Stimulated activated CD8-positive, alpha-beta memory T cell treated with anti-CD3 and anti-CD28 coated beads, Interleukin-4, amount 100 ng/mL, for 1 hour (primary cell): Measurements from ENCODE around the gene TGM5.
"Not testable (repeated sequence)": the region's sequence is repeated elsewhere in the genome, so short reads cannot be mapped to it uniquely, and the experiment has no call there.

Source experiments
- DNase-seq, 2 donors: peaks; one replicate each; pipeline ENCODE4 v3.0.0-alpha.2; 2020; ENCODE audit warnings: low read depth in 2 of 2, low spot score in 1 of 2

Gene TGM5

GRCh38 chr15:43218908-43219706 is 47.6 kb downstream of the TGM5 start:
- no peak for DNase-seq

DNA sequence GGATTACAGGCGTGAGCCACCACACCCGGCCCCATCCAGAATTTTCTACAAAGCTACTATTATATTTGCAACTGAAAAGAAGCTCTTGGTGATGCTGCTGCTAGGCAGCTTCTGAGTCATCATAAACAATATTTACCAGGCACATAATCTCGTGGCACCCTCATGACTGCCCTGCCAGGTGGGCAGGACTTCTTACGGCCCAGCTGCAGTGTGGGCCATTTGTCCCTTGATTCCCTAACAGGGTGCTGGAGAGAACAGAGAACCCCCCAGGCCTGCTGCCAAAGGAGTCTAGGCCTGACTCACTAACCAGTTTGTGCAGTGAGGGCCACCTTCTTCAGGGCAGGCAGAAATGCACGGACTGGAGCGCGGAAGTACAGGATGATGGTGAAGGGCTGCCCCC is 50.8 kb downstream of the TGM5 start:
- no peak for DNase-seq

DNA sequence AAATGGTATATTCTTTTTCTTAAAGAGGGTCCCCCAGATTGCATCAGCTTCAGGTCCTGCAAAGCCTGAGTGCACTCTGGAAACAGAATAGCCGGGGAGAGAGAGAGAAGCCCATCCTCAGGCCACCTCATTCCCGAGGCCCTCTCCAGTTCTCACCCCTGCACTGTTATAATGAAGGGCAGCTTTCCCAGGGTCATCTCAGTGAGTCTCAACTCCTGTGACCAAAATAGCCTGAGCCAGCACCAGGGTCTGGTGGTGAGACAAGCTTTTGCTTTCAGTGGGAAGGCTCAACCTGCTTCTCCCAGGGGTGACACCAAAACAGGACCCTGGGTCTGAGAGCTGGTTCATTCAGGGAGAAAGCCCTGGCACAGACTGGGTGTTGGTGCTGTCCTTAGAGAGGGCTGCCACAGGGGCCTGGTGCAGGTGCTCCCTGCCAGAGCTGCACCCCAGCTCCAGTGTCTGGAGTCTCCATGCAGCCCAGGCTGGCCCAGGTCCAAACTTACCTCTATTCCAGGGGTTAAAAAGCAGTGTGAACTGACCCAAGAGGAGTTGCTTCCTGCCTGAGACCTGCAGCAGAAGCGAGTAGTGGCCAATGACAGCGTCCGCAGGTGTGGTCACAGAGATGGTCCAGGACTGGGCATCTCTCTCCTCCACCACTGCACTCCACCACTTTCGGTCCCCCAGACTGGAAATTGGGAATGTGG is 52.0 kb downstream of the TGM5 start:
- no peak for DNase-seq

DNA sequence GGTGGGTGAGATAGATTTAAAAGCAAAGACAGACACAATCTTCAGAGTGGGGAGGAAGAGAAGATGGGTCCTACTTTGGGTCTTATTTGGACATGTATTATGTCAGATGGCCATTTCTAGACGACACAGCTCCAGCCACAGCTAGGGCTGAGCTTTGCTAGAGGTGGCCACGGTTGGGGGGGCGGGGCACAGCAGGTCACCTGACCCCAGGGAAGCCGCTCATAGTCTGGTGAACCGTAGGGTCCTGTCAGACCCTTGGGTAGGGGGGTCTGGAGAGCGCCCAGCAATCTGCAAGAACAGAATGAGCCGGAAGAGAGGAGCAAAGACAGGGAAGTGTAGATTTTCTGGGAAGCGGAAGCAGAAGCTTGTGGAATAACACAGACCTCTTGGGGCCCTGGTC is 52.6 kb downstream of the TGM5 start:
- DNase-seq, result no peak

DNA sequence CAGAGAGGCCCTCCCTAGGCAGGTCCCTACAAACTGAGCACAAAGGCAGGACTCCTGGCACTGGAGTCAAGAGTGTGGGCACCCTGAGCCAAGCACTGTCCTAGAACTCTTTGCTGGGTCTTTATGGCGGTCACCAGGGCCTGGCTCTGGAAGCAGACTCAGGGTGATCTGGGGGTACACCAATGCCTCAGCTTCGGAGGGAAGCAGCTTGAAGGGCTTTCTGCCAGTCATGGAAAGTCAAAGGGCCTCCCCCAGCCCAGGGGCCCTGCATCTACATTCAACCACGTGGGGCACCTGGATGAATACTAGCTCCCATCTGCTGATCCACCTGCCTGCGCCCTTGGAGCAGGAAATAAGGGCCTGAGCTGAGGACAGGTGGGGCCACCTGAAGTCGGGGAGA is 53.3 kb downstream of the TGM5 start:
- no peak for DNase-seq

DNA sequence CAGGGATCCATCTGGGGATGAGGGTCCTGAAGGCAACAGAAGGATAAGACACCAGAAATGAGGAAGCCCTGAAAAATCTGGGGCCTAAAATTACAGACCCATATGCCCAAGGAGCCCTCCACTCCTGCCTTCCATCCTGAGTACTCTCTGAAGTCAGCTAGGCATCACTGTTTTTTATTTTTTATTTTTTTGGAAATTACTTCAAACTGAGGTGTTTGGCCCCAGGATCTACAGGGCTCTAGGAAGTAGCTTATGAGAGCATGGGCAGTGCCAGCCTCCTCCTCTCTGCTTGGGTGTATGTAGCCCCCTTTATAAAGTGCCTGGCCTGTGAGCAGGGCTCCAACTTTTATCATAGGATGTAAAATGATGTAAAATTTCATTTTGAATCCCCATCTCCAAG is 53.8 kb downstream of the TGM5 start:
- DNase-seq, result no peak

GRCh38 chr15:43212299-43212698 is 54.4 kb downstream of the TGM5 start:
- DNase-seq, result no peak

DNA sequence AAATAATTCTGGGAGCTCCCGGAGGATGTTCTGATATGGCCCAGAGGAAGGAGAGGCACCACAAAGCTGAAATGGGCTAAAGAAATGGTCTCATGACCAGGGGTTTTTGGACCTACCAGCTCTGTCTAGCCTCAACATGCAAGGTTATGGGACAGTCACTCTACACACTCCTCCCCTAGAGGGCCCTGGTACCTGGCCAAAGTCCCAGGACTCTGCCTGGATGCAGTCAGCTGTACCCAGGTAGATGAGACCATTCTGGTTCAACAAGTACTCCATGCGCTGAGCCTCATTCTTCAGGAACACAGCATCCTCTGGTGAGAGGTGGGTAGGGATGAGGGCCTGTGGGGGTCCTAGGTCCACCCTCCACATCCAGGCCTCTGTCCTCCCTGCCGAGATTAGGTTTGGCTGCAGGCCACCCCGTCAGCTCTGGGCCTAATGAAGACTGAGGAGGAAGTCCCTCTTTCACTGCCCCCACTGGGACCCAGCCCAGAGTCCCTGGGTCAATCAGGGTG is 55.4 kb downstream of the TGM5 start:
- DNase-seq, result no peak

DNA sequence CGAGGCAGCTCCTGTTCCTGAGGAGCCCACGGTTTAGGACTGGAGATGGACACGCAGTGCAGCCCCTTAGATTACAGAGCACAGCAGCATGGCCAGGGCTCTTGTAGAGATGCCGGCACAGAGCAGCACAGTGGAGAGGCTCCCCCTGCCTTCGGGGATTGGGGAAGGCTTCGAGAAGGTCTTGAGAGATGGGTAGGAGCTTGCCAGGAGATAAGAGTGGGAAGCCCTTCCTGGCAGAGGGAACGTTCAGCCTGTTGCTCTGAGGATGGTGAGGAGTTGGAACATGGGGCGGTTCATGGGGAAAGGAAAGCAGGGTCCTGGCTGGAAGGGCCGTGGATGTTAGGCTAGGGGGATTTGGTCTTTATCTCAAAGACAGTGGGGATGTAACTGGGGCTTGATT is 55.9 kb downstream of the TGM5 start:
- DNase-seq, result no peak

- no peak for DNase-seq
Measured at GRCh38 chr15:43210172-43210745, 56.5 kb downstream of the TGM5 start.

DNA sequence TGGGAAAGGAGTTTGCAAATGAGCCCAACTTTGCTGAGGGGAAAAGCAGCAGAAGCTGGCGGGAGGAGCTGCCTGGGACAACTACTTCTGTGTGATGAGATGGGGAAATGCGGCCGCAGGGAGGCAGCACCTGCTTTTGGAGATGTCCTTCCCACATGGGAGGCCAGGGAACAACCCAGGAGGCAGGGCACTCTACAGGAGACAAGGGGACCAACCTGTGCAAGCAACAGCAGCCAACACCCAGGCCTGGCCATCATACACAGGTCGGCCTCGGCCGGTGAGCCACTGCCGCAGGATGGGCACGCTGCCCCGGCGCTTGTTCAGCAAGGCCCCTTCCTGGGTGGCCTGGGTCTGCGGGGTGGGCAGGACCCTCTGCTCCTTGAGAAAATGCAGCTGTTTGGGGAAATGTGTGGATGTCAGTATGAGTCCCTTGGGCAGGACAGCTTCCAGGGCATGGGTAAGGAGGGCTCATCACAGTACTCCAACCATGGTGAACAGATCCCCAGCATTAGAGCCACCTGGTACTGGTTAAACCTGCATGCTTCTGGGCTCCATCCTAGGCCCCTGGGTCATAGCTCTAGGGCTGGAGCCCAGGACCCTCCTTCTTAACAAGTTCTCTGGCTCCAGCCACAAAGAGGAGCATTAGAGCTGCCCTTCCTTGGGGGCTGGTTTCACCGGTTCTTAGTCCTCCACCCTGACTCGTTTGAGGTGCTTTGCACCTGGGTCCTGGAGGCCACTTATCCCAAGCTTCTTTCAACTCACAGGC is 57.5 kb downstream of the TGM5 start:
- no peak for DNase-seq

GRCh38 chr15:43208052-43209002 is 58.4 kb downstream of the TGM5 start:
- no peak for DNase-seq

GRCh38 chr15:43207024-43207423 is 59.7 kb downstream of the TGM5 start:
- DNase-seq, result no peak

DNA sequence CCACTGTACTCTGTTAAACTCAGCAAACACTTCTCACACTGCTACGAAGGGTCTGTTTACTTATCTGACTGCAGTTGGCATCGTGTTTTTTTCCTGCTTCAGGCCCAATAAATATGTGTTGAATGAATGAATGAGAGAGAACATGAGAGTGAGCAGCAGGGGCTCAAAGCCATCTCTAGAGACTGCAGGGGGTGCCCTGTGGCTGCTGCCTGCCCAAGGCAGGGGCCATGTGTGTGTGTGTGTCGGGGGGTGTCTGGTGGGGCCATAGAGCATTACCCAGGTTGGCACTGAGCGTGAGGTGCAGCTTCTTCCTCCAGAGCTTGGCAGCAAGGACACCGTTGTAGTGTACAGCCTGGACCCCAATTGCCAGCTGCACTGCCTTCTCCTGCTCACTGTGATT is 60.7 kb downstream of the TGM5 start:
- DNase-seq, result no peak

DNA sequence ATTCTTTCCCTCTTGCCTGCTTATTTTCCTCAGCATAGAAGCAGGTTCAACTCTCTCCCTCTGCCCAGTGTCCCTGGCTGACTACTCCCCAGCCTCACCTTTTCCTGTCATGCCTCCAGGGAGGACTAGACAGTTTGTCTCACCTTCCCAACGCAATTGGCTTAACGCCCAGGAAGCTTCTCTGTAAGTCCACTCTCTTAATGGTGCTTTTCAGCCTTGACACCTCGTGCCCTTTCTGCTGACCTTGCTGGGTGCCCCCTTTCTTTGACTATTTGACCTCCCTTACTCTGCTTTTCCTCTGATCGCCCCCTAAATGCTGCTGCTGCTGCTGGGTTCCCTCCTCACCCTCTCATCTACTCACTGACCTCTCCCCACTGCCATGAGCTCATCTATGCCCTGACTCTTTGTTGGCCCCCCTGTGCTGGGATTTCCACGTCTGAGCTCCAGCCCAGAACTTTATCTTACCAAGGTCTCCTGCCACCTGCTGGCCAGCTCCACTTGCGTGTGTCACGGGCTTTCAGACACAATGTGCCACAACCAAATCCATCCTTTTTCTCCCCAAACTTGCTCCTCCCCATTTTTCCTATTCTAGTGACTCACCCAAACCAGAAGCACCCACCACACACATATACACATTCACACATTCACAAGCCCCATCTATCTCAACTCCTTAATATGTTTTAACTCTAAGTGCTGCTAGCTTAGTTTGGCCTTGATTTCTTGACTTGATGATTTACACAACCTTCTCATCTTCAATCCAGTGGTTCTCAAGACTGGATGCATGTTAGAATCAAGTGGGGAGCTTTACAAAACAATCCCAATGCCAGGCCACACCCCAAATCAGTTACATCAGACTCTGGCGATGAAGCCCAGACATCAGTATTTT is 62.5 kb downstream of the TGM5 start:
- peak in 1 of 2 donors; percentile 24 for DNase-seq

DNA sequence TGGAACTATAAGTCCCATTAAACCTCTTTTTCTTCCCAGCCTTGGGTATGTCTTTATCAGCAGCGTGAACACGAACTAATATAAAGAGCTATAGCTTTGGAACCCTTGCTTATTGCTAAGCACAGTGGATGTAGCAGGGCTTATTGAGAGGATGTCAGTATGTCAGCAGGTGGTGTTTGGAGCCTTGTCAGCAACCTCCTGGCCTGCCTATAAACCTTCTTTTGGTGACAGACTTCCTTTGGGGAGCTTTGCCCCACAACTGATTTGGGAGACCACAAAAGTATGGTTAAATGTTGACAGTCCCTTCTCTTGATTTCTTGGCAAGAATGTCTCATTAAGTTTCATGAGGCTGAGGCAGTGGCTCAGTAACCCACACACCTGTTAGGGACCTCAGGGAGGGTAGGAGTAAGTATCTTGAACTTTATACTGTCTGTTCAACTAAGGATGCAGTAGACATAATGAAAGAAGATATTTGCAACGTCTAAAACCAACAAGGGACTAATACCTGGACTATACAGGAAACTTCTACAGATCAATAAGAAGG is 66.7 kb downstream of the TGM5 start:
- DNase-seq, result no peak

GRCh38 chr15:43198992-43199391 is 67.7 kb downstream of the TGM5 start:
- DNase-seq, result no peak

DNA sequence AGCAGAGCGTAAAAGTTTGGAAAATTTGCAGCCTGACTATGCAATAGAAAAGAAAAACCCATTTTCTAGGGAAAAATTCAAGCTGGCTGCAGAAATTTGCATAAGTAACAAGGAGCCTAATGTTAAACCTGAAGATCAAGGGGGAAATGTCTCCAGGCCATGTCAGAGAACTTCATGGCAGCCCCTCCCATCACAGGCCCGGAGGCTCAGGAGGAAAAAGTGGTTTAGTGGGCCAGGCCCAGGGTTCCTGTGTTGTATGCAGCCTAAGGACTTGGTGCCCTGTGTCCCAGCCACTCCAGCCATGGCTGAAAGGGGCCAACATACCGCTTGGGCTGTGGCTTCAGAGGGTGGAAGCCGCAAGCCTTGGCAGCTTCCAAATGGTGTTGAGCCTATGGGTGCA is 68.2 kb downstream of the TGM5 start:
- not testable (repeated sequence) for DNase-seq

DNA sequence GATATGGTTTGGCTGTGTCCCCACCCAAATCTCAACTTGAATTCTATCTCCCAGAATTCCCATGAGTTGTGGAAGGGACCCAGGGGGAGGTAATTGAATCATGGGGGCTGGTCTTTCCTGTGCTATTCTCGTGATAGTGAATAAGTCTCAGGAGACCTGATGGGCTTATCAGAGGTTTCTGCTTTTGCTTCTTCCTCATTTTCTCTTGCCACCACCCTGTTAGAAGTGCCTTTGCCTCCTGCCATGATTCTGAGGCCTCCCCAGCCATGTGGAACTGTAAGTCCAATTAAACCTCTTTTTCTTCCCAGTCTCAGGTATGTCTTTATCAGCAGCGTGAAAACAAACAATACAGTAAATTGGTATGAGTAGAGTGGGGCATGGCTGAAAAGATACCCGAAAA is 69.0 kb downstream of the TGM5 start:
- not testable (repeated sequence) for DNase-seq
